PC-3 (cell line): ENCODE data around the gene SELENOV.

Source experiments
- CTCF ChIP-seq: fragments of 300-600 bp; sonication (generic); conservative IDR thresholded peaks from 2 replicates; pipeline ENCODE4 v1.5.1; 2017; ENCODE audit warnings: antibody characterized with exemption, low read depth, mild to moderate bottlenecking, low read length
- EZH2 ChIP-seq: fragments of 300-600 bp; sonication (generic); IDR thresholded peaks from one replicate; pipeline ENCODE4 v1.6.1; 2017; ENCODE audit warnings: antibody characterized with exemption, mild to moderate bottlenecking, low read length; ENCODE audit not compliant: unreplicated experiment

GRCh38 chr19:39471756-39472536, 43.0 kb upstream of the SELENOV start:
- no peak for TF ChIP-seq CTCF
- no peak for TF ChIP-seq EZH2
